AG04449 (cell line): ENCODE results near the gene DCANP1.

Experiments used
- CTCF ChIA-PET: fragments of 350-600 bp; formaldehyde crosslinking; extraction: SDS; loops from one replicate; lab custom pipeline; 2021; ENCODE audit warnings: antibody characterized with exemption; lab: Yijun Ruan, JAX
- POLR2A ChIA-PET: fragments of 400-600, 350-600 bp; formaldehyde crosslinking; extraction: SDS; loops from one replicate; lab custom pipeline; 2020; ENCODE audit warnings: antibody characterized with exemption, inconsistent platforms; lab: Yijun Ruan, JAX
- DNase-seq: peaks from one replicate; pipeline ENCODE4 v3.0.0-alpha.2; 2010; ENCODE audit warnings: low read depth, low spot score
- H3K4me3 ChIP-seq: 2 replicates; pipeline ENCODE4 v1.5.1; 2011; ENCODE audit warnings: low read depth, mild to moderate bottlenecking, control low read depth, low read length
- TF ChIP-seq, protein P1 (sequence below): IDR thresholded peaks from one replicate; pipeline ENCODE4 v1.5.1; 2011; ENCODE audit warnings: mild to moderate bottlenecking, moderate library complexity, low read length, control low read depth, inconsistent platforms; ENCODE audit not compliant: insufficient read depth; ENCODE audit errors: missing control alignments

DCANP1 gene

DNA sequence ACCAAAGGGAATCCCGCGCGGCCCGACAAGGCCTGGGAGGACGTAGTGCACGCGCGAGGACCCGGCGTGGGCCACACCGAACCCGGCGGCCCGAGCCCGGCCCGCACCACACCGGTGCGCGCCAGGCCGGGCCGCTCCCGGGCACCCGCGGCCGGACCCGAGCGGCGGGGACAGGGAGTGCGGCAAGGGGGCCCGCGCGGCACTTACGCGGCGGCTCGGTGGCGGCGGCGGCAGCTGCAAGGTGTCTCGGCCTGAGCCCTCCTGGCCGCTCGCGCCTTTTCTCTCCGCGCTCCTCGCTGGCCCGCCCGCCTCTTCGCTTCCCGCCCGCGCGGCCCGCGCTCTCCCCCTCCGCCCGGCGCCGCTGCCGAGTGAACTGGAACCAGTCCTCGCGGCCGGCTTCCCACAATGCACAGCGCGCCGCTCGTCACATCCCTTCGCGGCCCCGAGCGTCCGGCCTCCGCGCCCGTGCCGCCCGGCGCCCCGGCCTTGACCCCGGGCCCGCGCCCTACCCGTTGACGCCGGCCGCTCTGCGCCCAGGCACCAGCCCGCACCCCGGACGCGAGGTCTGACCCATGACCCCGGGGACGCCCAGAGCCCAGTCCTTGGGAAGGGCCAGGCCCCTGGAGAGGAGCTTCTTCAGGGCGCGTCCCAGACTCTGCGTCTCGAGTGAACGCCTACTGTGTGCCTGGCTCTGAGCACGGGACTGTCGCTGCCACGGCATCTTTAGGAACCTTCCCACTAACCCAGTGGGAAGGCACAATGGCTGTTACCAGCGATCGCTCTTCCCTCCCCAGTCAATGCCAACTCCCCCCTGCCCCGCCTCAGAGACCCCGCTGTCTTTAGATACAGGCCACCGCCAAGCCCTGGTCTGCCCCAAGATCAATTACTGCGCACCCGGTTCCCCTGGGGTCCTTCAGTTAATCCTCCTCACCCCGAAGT lies 48.0 kb downstream of the DCANP1 start, which contains the start of gene MACROH2A1:
Gene MACROH2A1, minus strand, starts transcription at position 377 of the 939 bp plus-strand sequence. CDS start 10,138 bp downstream, outside the sequence.
- TF ChIP-seq, protein P1, sequence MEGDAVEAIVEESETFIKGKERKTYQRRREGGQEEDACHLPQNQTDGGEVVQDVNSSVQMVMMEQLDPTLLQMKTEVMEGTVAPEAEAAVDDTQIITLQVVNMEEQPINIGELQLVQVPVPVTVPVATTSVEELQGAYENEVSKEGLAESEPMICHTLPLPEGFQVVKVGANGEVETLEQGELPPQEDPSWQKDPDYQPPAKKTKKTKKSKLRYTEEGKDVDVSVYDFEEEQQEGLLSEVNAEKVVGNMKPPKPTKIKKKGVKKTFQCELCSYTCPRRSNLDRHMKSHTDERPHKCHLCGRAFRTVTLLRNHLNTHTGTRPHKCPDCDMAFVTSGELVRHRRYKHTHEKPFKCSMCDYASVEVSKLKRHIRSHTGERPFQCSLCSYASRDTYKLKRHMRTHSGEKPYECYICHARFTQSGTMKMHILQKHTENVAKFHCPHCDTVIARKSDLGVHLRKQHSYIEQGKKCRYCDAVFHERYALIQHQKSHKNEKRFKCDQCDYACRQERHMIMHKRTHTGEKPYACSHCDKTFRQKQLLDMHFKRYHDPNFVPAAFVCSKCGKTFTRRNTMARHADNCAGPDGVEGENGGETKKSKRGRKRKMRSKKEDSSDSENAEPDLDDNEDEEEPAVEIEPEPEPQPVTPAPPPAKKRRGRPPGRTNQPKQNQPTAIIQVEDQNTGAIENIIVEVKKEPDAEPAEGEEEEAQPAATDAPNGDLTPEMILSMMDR, result no peak
- H3K4me3 ChIP-seq, result peak within 1 kb of the TSS; percentile 77
- DNase-seq, result no peak
- ChIA-PET POLR2A (interaction anchor here (1.2 kb wide), 1 partner anchor 27 kb away, joined by 3 read pairs; no protein-coding TSS in a partner anchor), CTCF (interaction anchor here (0.7 to 1.8 kb wide), 4 partner anchors 25 to 167 kb away, joined by 3 to 6 read pairs (median 4); no protein-coding TSS in a partner anchor)

DNA sequence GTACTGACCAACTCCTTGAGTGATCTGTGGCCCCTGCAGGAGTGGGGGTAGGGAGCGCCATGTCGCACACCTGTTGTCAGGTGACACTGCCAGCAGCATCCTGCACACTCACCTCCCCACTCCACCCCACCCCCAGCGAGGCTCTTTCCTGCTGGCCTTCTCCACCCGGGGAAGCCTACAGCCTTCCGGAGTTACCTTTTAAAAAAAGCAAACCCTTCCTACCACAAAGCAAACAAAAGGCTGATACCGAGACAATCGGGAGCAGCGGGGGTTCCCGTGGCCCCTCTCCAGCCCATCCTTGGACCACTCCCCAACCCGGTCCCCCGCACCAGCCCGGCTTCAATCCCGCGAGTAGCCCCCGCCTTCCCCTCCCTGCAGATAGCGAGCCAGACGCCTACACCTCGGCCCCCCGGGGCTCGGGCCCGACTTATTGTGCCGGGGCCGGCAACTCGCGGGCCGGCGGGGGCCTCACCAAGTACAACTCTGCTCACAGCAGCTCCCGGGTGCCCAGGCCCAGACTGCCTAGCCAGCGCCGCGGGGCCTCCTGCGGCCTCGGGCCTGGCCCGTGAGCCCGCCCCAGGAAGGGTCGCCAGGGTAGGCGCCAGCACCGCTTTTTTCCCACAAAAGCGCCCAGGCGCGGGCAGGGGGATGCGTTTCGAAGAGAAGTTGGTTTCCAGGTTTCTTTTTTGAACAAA lies 48.8 kb downstream of the DCANP1 start:
- POLR2A ChIA-PET, result no interaction called here
- CTCF ChIA-PET, result interaction anchor here (1.8 kb wide), 1 partner anchor 28 kb away, joined by 5 read pairs; no protein-coding TSS in a partner anchor
- TF ChIP-seq, protein P1, result no peak
- DNase-seq, result no peak
- H3K4me3 ChIP-seq, result peak overlapping the region; percentile 77

DNA sequence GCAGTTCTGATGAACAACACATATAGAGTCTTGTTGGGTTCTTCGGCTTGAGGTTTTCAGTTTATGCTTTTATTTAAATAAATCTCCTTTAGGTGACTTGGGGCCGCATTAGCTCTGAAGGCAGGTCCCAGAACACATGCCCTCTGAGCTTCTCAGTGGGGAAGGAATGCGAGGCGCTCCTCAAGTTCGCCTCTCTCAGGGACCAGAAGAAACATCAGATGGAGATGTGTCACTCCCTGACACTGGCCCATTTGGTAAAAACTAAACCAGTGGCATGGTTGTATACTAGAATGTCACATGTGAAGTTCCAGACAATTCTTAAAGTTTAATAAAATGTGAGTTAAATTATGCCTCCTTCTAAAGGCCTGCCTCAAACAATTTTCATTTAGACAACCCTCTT lies 50.1 kb downstream of the DCANP1 start:
- ChIA-PET CTCF (no interaction called here), POLR2A (no interaction called here)
- TF ChIP-seq, protein P1, result no peak

DNA sequence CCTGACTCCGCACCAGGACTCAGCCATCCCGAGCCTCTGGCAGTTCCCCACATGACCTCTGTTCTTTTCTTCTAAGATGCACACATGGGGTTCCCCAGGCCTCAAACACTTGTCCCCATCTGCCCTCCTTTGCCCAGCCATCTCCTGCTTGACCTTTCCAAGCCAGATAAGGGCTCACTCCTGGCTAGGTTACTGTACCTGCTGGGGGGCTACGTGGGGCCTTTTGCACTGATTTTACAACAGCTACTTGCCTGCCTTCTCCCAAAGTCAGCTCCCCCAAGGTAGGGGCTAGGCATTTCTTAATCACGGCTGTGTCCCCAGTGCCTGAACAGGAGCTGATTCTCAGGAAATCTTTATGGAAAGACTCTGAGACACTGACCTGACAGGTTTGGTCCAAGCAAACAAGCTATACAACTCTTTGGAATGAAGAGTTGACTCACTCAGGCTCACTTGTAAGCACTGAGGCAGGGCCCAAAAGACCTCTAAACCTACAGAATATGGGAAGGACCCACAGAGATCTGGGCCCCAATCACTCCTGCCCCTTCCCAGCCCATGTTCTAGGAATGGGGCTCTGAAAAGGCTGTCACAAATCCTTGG lies 50.6 kb downstream of the DCANP1 start:
- ChIA-PET CTCF (no interaction called here), POLR2A (no interaction called here)
- no peak for DNase-seq
- TF ChIP-seq, protein P1, result no peak
- H3K4me3 ChIP-seq, result no peak overlapping the region

More for the DNA sequence above, 50.1 kb downstream of the DCANP1 start:
- H3K4me3 ChIP-seq, result no peak overlapping the region
- no peak for DNase-seq

DNA sequence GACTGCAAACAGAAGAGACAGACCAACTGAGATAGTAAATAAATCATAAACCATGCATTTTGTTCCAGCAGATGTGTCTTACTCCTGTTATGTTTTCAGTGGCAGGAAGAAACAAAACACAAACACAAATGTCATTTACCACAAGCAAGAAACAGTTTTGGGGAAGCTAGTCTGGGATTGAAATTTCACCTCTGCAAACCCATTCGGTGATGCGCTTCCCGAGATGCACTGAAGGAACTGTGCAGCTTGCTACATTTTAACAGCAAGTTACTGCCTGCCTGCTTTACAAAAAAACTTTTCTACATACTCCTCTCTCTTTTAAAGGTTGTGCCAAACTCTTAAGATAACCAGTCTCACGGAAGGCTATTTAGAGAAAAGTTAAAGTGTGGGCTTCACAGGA lies 51.3 kb downstream of the DCANP1 start:
- POLR2A ChIA-PET, result no interaction called here
- CTCF ChIA-PET, result interaction anchor here (0.8 to 1.0 kb wide), 2 partner anchors 14 to 30 kb away, joined by 3 read pairs; no protein-coding TSS in a partner anchor
- TF ChIP-seq, protein P1, result no peak
- H3K4me3 ChIP-seq, result no peak overlapping the region
- no peak for DNase-seq
